HuH-7 (cell line): ENCODE data around the gene KCNJ9.
A peak's percentile ranks its signal among the peaks of the same experiment; 100 is the strongest.
"Not testable (repeated sequence)": the region's sequence is repeated elsewhere in the genome, so short reads cannot be mapped to it uniquely, and the experiment has no call there.

Experiments
- DNase-seq: peaks from one replicate; pipeline ENCODE4 v3.0.0; 2011; ENCODE audit warnings: low spot score

Gene KCNJ9

GRCh38 chr1:160126342-160126741, 45.0 kb downstream of the KCNJ9 start:
- not testable (repeated sequence) for DNase-seq

GRCh38 chr1:160127381-160127780, 46.0 kb downstream of the KCNJ9 start:
- no peak for DNase-seq

- DNase-seq, result no peak
Measured at GRCh38 chr1:160127865-160128523, 46.7 kb downstream of the KCNJ9 start.

GRCh38 chr1:160128636-160129035, 47.3 kb downstream of the KCNJ9 start:
- no peak for DNase-seq

- DNase-seq, result no peak
Measured at GRCh38 chr1:160129046-160129445, 47.7 kb downstream of the KCNJ9 start.

- no peak for DNase-seq
Measured at GRCh38 chr1:160129558-160129957, 48.2 kb downstream of the KCNJ9 start.

- no peak for DNase-seq
Measured at GRCh38 chr1:160129966-160130365, 48.6 kb downstream of the KCNJ9 start.

GRCh38 chr1:160130486-160130885, 49.1 kb downstream of the KCNJ9 start:
- no peak for DNase-seq

- DNase-seq, result peak; percentile 29
Measured at GRCh38 chr1:160130939-160131338, 49.6 kb downstream of the KCNJ9 start.

GRCh38 chr1:160131803-160132565, 50.6 kb downstream of the KCNJ9 start:
- DNase-seq, result no peak

GRCh38 chr1:160133990-160134770, 52.8 kb downstream of the KCNJ9 start:
- no peak for DNase-seq

GRCh38 chr1:160134791-160135572, 53.6 kb downstream of the KCNJ9 start:
- DNase-seq, result no peak

- no peak for DNase-seq
Measured at GRCh38 chr1:160136121-160136925, 55.0 kb downstream of the KCNJ9 start.

- no peak for DNase-seq
Measured at GRCh38 chr1:160136926-160137200, 55.5 kb downstream of the KCNJ9 start.

GRCh38 chr1:160137216-160137862, 56.0 kb downstream of the KCNJ9 start:
- DNase-seq, result no peak

GRCh38 chr1:160139840-160140239, 58.5 kb downstream of the KCNJ9 start:
- no peak for DNase-seq
